HUES6 (cell line): Measurements from ENCODE around the gene GAS2L2.

ENCODE experiments used
- H3K27ac ChIP-seq: 2 replicates; pipeline ENCODE4 v1.7.0; 2013; ENCODE audit warnings: low read depth, mild to moderate bottlenecking, low read length, inconsistent platforms
- H3K27me3 ChIP-seq: 2 replicates; pipeline ENCODE4 v1.6.1; 2013; ENCODE audit warnings: low read length; ENCODE audit not compliant: control insufficient read depth, insufficient read depth
- H3K36me3 ChIP-seq: 2 replicates; pipeline ENCODE4 v1.6.1; 2013; ENCODE audit warnings: low read length; ENCODE audit not compliant: control insufficient read depth, insufficient read depth
- H3K4me1 ChIP-seq: 2 replicates; pipeline ENCODE4 v1.6.1; 2013; ENCODE audit warnings: low read length; ENCODE audit not compliant: control insufficient read depth, insufficient read depth
- H3K4me3 ChIP-seq: 2 replicates; pipeline ENCODE4 v1.5.1; 2013; ENCODE audit warnings: low read depth, low read length
- H3K9ac ChIP-seq: one replicate; pipeline ENCODE4 v1.6.1; 2013; ENCODE audit warnings: mild to moderate bottlenecking, low read length
- H3K9me3 ChIP-seq: 2 replicates; pipeline ENCODE4 v1.6.1; 2013; ENCODE audit warnings: low read depth, low read length; ENCODE audit not compliant: control insufficient read depth, insufficient read depth

Gene GAS2L2

GRCh38 chr17:35725802-35726126 is 27.3 kb downstream of the GAS2L2 start:
- Histone ChIP-seq H3K9me3 (no peaks in the 10 kb centered on the region), H3K4me3 (no peak overlapping the region), H3K36me3 (peaks cover 38% of the 10 kb centered on the region), H3K4me1 (peaks cover 54% of the 10 kb centered on the region), H3K27me3 (0 out of 2 replicates have a peak, but pooled peaks cover 4% of the 10 kb centered on the region), H3K27ac (no peak overlapping the region; the same call in 1 of the 2 replicates), H3K9ac (peak overlapping the region; percentile 52)

- Histone ChIP-seq H3K27ac (no peak overlapping the region), H3K36me3 (peaks cover 40% of the 10 kb centered on the region), H3K4me3 (no peak overlapping the region)
These were observed 28.0 kb downstream of the GAS2L2 start for GRCh38 chr17:35725058-35725457.

GRCh38 chr17:35723735-35724134 is 29.3 kb downstream of the GAS2L2 start:
- Histone ChIP-seq H3K27ac (no peak overlapping the region), H3K9ac (no peak overlapping the region), H3K4me3 (no peak overlapping the region), H3K9me3 (no peaks in the 10 kb centered on the region), H3K27me3 (no peaks in the 10 kb centered on the region), H3K4me1 (peaks cover 35% of the 10 kb centered on the region), H3K36me3 (peaks cover 45% of the 10 kb centered on the region)

More at GRCh38 chr17:35725058-35725457, 28.0 kb downstream of the GAS2L2 start:
- no peak overlapping the region for H3K9ac ChIP-seq
- H3K27me3 ChIP-seq = no peaks in the 10 kb centered on the region
- no peaks in the 10 kb centered on the region for H3K9me3 ChIP-seq
- H3K4me1 ChIP-seq = peaks cover 48% of the 10 kb centered on the region

GRCh38 chr17:35717475-35717874 is 35.6 kb downstream of the GAS2L2 start:
- H3K27me3 ChIP-seq = no peaks in the 10 kb centered on the region
- H3K4me1 ChIP-seq = peaks cover 4% of the 10 kb centered on the region; the same call in 1 of the 2 replicates
- no peak overlapping the region for H3K4me3 ChIP-seq
- no peaks in the 10 kb centered on the region for H3K9me3 ChIP-seq
- no peak overlapping the region for H3K9ac ChIP-seq
- no peak overlapping the region for H3K27ac ChIP-seq
- H3K36me3 ChIP-seq = peaks cover 48% of the 10 kb centered on the region

- H3K36me3 ChIP-seq = peaks cover 51% of the 10 kb centered on the region
- no peak overlapping the region for H3K4me3 ChIP-seq
- no peak overlapping the region for H3K27ac ChIP-seq
These were observed 36.1 kb downstream of the GAS2L2 start for GRCh38 chr17:35716897-35717465.

GRCh38 chr17:35716173-35716572 is 36.9 kb downstream of the GAS2L2 start:
- no peaks in the 10 kb centered on the region for H3K27me3 ChIP-seq
- H3K36me3 ChIP-seq = peaks cover 53% of the 10 kb centered on the region
- H3K9ac ChIP-seq = no peak overlapping the region
- no peak overlapping the region for H3K4me3 ChIP-seq
- no peak overlapping the region for H3K27ac ChIP-seq
- no peaks in the 10 kb centered on the region for H3K9me3 ChIP-seq
- H3K4me1 ChIP-seq = peaks cover 4% of the 10 kb centered on the region; the same call in 1 of the 2 replicates

More at GRCh38 chr17:35716897-35717465, 36.1 kb downstream of the GAS2L2 start:
- H3K9me3 ChIP-seq = no peaks in the 10 kb centered on the region
- H3K27me3 ChIP-seq = no peaks in the 10 kb centered on the region
- no peak overlapping the region for H3K9ac ChIP-seq
- peaks cover 4% of the 10 kb centered on the region; the same call in 1 of the 2 replicates for H3K4me1 ChIP-seq

GRCh38 chr17:35715416-35715815 is 37.6 kb downstream of the GAS2L2 start:
- no peaks in the 10 kb centered on the region for H3K9me3 ChIP-seq
- H3K4me1 ChIP-seq = peaks cover 4% of the 10 kb centered on the region; the same call in 1 of the 2 replicates
- H3K4me3 ChIP-seq = no peak overlapping the region
- peaks cover 59% of the 10 kb centered on the region for H3K36me3 ChIP-seq
- no peaks in the 10 kb centered on the region for H3K27me3 ChIP-seq
- no peak overlapping the region for H3K27ac ChIP-seq
- H3K9ac ChIP-seq = no peak overlapping the region

- H3K36me3 ChIP-seq = peaks cover 60% of the 10 kb centered on the region
- no peaks in the 10 kb centered on the region for H3K9me3 ChIP-seq
- no peaks in the 10 kb centered on the region for H3K27me3 ChIP-seq
- peaks cover 4% of the 10 kb centered on the region; the same call in 1 of the 2 replicates for H3K4me1 ChIP-seq
- H3K27ac ChIP-seq = no peak overlapping the region
- H3K4me3 ChIP-seq = no peak overlapping the region
- H3K9ac ChIP-seq = no peak overlapping the region
These were observed 38.1 kb downstream of the GAS2L2 start for GRCh38 chr17:35714988-35715387.

- H3K4me1 ChIP-seq = peaks cover 4% of the 10 kb centered on the region; the same call in 1 of the 2 replicates
- no peaks in the 10 kb centered on the region for H3K27me3 ChIP-seq
- H3K9ac ChIP-seq = peak overlapping the region; percentile 41
- H3K4me3 ChIP-seq = no peak overlapping the region
- no peaks in the 10 kb centered on the region for H3K9me3 ChIP-seq
- H3K27ac ChIP-seq = no peak overlapping the region; the same call in 1 of the 2 replicates
- H3K36me3 ChIP-seq = peaks cover 71% of the 10 kb centered on the region
These were observed 39.8 kb downstream of the GAS2L2 start for GRCh38 chr17:35713069-35713728.

GRCh38 chr17:35710950-35711349 is 42.1 kb downstream of the GAS2L2 start:
- peaks cover 56% of the 10 kb centered on the region for H3K36me3 ChIP-seq
- no peak overlapping the region for H3K27ac ChIP-seq
- H3K9ac ChIP-seq = no peak overlapping the region
- peaks cover 4% of the 10 kb centered on the region; the same call in 1 of the 2 replicates for H3K4me1 ChIP-seq
- no peaks in the 10 kb centered on the region for H3K27me3 ChIP-seq
- no peak overlapping the region for H3K4me3 ChIP-seq
- no peaks in the 10 kb centered on the region for H3K9me3 ChIP-seq

GRCh38 chr17:35709874-35710273 is 43.2 kb downstream of the GAS2L2 start:
- Histone ChIP-seq H3K9ac (no peak overlapping the region), H3K27me3 (no peaks in the 10 kb centered on the region), H3K36me3 (peaks cover 47% of the 10 kb centered on the region), H3K4me3 (no peak overlapping the region), H3K9me3 (no peaks in the 10 kb centered on the region), H3K27ac (no peak overlapping the region), H3K4me1 (peaks cover 4% of the 10 kb centered on the region; the same call in 1 of the 2 replicates)
